Natural killer cell (primary cell): Measurements from ENCODE around the gene NPHP4. TPM values are rescaled to one million over a fixed set of nuclear protein-coding genes. Genes with fewer than 3 reads are reported as not detected.

ENCODE experiments used
- ATAC-seq, 3 donors: fragments of 150-1000 bp in 2 of 3; fragments of 200-7000 bp in 1 of 3; cut with Tn5 transposase; 1 replicate in 1 of 3; 2 replicates in 2 of 3; pipeline ENCODE4 v1.10.0; 2021; ENCODE audit warnings: mild to moderate bottlenecking in 2 of 3, moderate library complexity in 2 of 3
- DNase-seq, 2 donors: peaks; one replicate each; pipeline versions ENCODE4 v3.0.0 to v3.0.0-alpha.2; 2013 to 2021; ENCODE audit warnings: mixed read lengths in 1 of 2
- H3K27ac ChIP-seq: one replicate; pipeline ENCODE4 v1.5.1; 2013; ENCODE audit warnings: mild to moderate bottlenecking, low read length
- H3K27me3 ChIP-seq: one replicate; pipeline ENCODE4 v1.6.1; 2013; ENCODE audit warnings: low read length; ENCODE audit not compliant: control insufficient read depth, insufficient read depth
- H3K36me3 ChIP-seq: one replicate; pipeline ENCODE4 v1.6.1; 2013; ENCODE audit warnings: low read length; ENCODE audit not compliant: control insufficient read depth, insufficient read depth
- H3K4me1 ChIP-seq: one replicate; pipeline ENCODE4 v1.6.1; 2013; ENCODE audit warnings: low read length; ENCODE audit not compliant: control insufficient read depth, insufficient read depth
- H3K4me3 ChIP-seq: one replicate; pipeline ENCODE4 v1.5.1; 2013; ENCODE audit warnings: low read length
- H3K9me3 ChIP-seq: one replicate; pipeline ENCODE4 v1.6.1; 2013; ENCODE audit warnings: low read length; ENCODE audit not compliant: control insufficient read depth, insufficient read depth
- H3K27ac Mint-ChIP-seq, 2 donors: one replicate each; pipeline ENCODE4 v1.8.0; 2022; ENCODE audit warnings: mild to moderate bottlenecking in 2 of 2, mixed read lengths in 2 of 2, moderate library complexity in 1 of 2
- H3K27me3 Mint-ChIP-seq, 2 donors: one replicate each; pipeline ENCODE4 v1.8.0; 2022; ENCODE audit warnings: low read depth in 2 of 2, mixed read lengths in 2 of 2
- H3K36me3 Mint-ChIP-seq: one replicate; pipeline ENCODE4 v1.8.0; 2022; ENCODE audit warnings: mixed read lengths
- H3K4me1 Mint-ChIP-seq, 2 donors: one replicate each; pipeline ENCODE4 v1.8.0; 2022; ENCODE audit warnings: mixed read lengths in 2 of 2
- H3K4me3 Mint-ChIP-seq: one replicate; pipeline ENCODE4 v1.8.0; 2022; ENCODE audit warnings: mild to moderate bottlenecking, moderate library complexity, mixed read lengths
- H3K9me3 Mint-ChIP-seq, 2 donors: one replicate each; pipeline ENCODE4 v1.8.0; 2022; ENCODE audit warnings: mixed read lengths in 2 of 2
- WGBS: methylation state at CpG from one replicate; pipeline ENCODE4 v1.1.7; 2013; ENCODE audit warnings: missing lambda C conversion rate; ENCODE audit not compliant: insufficient coverage; 5-methylcytosine and 5-hydroxymethylcytosine counted together
- intact Hi-C: fragments of 100-400 bp; cut with micrococcal nuclease; formaldehyde crosslinking; loops from one replicate; pipeline ENCODE4 v1.14.2; 2022
- total RNA-seq, 4 donors: library from RNA; stranded (reverse); fragments of 120-200 nt in 1 of 4; gene quantifications; one replicate each; pipeline versions ENCODE4 v1.2.3 to v1.2.4, GENCODE V29; 2013 to 2022
- TF ChIP-seq, protein P1 (sequence below): fragments of 200-600 bp; IDR thresholded peaks from one replicate; pipeline ENCODE4 v1.8.0; 2022; ENCODE audit warnings: antibody characterized with exemption

The NPHP4 gene
- total RNA-seq, 3 donors from 2014 or later (not counting 1 experiment from before 2014, with no cell fraction given): 6.3 to 14.7 (median 10.1) TPM

- no peaks in the 10 kb centered on the region for H3K36me3 Mint-ChIP-seq
Measured at GRCh38 chr1:5833911-5834310, 158.3 kb downstream of the NPHP4 start.

GRCh38 chr1:5832916-5833895 is 159.0 kb downstream of the NPHP4 start:
- intact Hi-C loops: no loop called here

More at GRCh38 chr1:5833911-5834310, 158.3 kb downstream of the NPHP4 start:
- Histone ChIP-seq H3K4me3 (no peak overlapping the region), H3K27me3 (no peaks in the 10 kb centered on the region), H3K4me1 (no peaks in the 10 kb centered on the region), H3K36me3 (no peaks in the 10 kb centered on the region), H3K27ac (no peak overlapping the region), H3K9me3 (no peaks in the 10 kb centered on the region)
- 84% methylated on average over 14 of the region's 14 CpGs for WGBS
- Mint-ChIP-seq H3K4me3 (no peak overlapping the region), H3K27me3 (no peaks in the 10 kb centered on the region), H3K4me1 (no peaks in the 10 kb centered on the region), H3K9me3 (peaks cover 5 to 6% of the 10 kb centered on the region in 2 donors), H3K27ac (no peak overlapping the region)
- intact Hi-C loops: no loop called here
- no peak for ATAC-seq
- TF ChIP-seq, protein P1, sequence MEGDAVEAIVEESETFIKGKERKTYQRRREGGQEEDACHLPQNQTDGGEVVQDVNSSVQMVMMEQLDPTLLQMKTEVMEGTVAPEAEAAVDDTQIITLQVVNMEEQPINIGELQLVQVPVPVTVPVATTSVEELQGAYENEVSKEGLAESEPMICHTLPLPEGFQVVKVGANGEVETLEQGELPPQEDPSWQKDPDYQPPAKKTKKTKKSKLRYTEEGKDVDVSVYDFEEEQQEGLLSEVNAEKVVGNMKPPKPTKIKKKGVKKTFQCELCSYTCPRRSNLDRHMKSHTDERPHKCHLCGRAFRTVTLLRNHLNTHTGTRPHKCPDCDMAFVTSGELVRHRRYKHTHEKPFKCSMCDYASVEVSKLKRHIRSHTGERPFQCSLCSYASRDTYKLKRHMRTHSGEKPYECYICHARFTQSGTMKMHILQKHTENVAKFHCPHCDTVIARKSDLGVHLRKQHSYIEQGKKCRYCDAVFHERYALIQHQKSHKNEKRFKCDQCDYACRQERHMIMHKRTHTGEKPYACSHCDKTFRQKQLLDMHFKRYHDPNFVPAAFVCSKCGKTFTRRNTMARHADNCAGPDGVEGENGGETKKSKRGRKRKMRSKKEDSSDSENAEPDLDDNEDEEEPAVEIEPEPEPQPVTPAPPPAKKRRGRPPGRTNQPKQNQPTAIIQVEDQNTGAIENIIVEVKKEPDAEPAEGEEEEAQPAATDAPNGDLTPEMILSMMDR: no peak
- no peak for DNase-seq

GRCh38 chr1:5831600-5832335 is 160.5 kb downstream of the NPHP4 start:
- no peak for DNase-seq
- Mint-ChIP-seq H3K9me3 (peaks cover 5 to 6% of the 10 kb centered on the region in 2 donors), H3K27me3 (no peaks in the 10 kb centered on the region), H3K4me1 (no peaks in the 10 kb centered on the region), H3K27ac (no peak overlapping the region), H3K4me3 (no peak overlapping the region), H3K36me3 (no peaks in the 10 kb centered on the region)
- TF ChIP-seq, protein P1: no peak
- H3K4me3 ChIP-seq: no peak overlapping the region
- H3K9me3 ChIP-seq: no peaks in the 10 kb centered on the region
- intact Hi-C loops: no loop called here
- H3K4me1 ChIP-seq: no peaks in the 10 kb centered on the region
- no peaks in the 10 kb centered on the region for H3K27me3 ChIP-seq
- 36% methylated on average over 10 of the region's 10 CpGs for WGBS
- H3K27ac ChIP-seq: no peak overlapping the region
- H3K36me3 ChIP-seq: no peaks in the 10 kb centered on the region
- no peak for ATAC-seq

More at GRCh38 chr1:5832916-5833895, 159.0 kb downstream of the NPHP4 start:
- Histone ChIP-seq H3K4me3 (no peak overlapping the region), H3K27me3 (no peaks in the 10 kb centered on the region), H3K9me3 (no peaks in the 10 kb centered on the region), H3K4me1 (no peaks in the 10 kb centered on the region), H3K36me3 (no peaks in the 10 kb centered on the region), H3K27ac (no peak overlapping the region)
- DNase-seq: no peak
- Mint-ChIP-seq H3K27me3 (no peaks in the 10 kb centered on the region), H3K4me3 (no peak overlapping the region), H3K27ac (no peak overlapping the region), H3K4me1 (no peaks in the 10 kb centered on the region), H3K9me3 (peaks cover 5 to 6% of the 10 kb centered on the region in 2 donors), H3K36me3 (no peaks in the 10 kb centered on the region)
- ATAC-seq: no peak
- TF ChIP-seq, protein P1: no peak
- 82% methylated on average over 40 of the region's 40 CpGs for WGBS
